GM18526 (cell line): ENCODE measurements around the gene MANEA.

Experiments
- POLR2A ChIP-seq: IDR thresholded peaks from 3 replicates; pipeline ENCODE4 v1.6.1; 2011; ENCODE audit not compliant: insufficient read length; ENCODE audit errors: extremely low read depth

The MANEA gene

DNA sequence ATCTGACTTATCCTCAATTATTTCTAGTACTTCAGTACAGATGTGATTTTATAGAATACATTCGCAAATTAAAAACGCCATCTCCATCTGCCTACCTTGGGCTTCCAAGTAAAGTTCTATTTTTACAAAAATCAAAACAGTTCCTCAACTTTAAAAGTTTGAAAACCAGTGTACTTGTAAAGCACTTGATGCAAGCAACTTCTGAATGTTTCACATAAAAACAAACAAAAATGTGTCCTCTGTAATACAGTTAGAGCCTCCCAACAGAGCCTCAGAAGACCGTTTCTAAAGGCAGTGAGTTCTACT, 384 bp upstream of the MANEA start:
- no peak for TF ChIP-seq POLR2A

DNA sequence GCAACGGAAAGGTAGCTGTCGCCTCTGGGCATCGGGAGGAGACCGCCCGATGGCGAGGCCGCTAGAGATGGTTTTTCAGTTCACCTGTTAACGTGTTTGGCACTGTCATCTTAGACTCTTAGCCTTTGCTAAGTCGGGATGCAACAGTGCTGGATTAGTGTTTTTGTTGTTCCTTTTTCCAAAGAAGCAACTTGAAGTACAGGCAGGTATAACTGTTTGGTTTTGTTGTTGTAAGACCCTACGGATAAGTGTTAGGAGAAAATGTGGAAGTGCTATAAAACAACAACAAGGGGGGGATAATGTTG, 723 bp downstream of the MANEA start:
- no peak for TF ChIP-seq POLR2A

DNA sequence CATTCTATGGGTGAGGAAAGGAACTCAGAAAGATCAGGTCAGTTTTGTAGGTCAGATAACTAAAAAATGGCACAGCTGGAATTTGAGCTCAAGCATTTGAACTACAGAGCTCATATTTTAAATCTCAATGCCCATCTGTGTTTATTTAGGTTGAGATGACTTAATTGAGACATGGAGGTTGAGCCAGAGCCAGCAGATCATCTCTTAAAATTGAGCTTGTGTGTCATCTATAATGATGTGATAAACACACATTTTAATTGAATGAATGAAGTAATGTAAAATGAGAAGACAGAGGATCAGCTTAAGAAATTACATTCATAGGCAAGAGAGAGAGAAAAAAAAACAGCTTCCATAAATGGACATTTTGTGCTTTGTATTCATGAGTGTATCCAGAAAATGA, 3.7 kb downstream of the MANEA start:
- TF ChIP-seq POLR2A = no peak

DNA sequence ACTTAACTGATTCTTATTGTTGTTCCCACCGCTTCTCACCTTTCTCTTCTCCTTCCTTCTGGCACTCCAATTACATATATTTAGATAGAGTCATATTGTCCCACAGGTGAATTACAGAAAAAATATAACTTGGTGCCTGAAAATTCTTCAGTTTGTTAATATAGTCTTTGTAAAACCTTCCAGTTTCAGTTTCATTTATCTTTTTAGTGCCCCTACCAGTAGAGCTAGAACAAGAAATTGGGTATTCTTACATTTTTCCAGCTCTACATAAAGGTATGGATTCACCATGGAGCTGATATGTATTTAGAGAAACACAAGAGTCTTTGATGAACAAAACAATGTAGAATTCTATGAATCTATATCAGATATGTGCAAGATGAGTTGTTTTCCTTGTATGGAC, 10.7 kb downstream of the MANEA start:
- no peak for TF ChIP-seq POLR2A

DNA sequence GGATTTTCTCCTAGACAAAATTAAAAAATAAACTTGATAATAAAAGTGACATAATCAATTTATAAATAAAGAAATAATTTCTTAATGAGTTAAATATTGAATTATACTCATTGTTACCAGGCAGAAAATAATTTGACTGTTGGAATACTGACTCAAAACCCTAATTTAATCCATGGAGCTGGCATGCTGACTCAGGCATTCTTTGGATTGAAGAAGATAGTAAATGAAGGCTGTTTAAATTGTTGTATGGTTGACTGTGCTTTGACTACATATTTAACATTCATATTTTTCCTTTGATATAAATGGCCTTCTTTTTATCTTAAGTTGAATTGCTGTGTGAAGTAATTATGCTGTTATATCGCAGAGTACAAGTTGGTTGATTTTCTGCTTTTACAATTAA, 11.7 kb downstream of the MANEA start:
- TF ChIP-seq POLR2A = no peak

DNA sequence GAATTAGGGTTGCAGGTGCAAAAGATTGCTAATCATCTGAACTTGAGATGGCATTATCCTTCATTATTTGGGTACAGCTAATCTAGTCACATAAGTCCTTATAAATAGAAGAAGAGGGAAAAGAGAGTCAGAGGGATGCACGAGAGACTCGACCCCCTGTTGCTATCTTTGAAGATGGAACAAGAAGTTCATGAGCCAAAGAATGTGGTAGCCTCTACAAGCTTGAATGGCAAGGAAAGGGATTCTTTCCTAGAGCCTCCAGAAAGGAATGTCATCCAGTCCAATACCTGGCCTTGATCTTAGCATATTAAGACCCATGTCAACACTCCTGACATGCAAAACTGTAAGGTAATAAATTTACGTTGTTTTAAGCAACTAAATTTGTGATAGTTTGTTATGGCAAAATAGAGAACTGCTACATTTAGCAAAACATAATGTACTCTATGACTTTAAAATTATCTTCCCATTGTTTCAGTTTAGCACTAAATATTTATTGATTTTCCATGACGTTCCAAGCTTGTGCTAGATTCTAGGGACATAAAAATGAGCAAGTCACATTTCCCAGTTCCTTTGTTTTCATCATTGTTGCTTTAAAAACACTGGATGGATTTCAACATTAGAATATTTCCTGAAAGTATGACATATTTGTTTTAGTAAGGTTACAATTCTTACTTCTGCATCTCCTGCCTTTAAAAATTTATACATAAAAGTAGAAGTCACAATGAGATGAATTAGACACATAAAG, 12.7 kb downstream of the MANEA start:
- no peak for TF ChIP-seq POLR2A

DNA sequence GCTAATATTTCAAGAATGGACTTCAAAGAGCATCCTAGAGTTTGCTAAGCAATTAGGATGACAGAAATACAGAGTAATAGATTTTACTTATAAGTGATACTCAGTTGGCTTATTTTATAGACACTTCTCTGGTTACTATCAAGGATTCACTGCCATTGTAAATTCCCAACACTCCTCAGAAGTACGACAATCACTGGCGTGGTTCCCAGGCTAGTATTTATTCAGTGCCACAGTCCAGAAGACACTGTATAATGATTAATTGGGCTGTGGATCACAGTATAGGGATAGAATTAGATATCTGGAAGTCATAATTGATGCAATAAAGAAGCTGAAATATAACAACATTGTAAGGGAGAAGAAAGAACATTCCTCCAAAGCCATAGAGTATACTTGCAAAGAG, 15.7 kb downstream of the MANEA start:
- TF ChIP-seq POLR2A = no peak

DNA sequence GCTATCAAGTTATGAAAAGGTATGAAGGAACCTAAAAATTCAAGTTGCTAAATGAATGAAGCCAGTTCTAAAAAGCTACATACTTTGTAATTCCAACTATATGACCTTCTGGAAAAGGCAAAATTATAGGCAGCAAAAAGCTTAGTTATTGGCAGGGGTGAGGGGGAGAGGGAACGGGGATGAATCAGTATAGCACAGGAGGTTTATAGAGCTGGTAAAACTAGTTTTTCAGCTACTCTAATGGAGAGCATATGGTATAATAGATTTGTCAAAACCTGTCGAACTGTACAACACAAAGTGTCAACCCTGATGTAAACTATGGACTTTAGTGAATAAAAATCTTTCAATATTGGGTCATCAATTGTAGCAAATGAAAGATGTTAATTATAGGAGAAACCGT, 18.7 kb downstream of the MANEA start:
- TF ChIP-seq POLR2A = no peak

DNA sequence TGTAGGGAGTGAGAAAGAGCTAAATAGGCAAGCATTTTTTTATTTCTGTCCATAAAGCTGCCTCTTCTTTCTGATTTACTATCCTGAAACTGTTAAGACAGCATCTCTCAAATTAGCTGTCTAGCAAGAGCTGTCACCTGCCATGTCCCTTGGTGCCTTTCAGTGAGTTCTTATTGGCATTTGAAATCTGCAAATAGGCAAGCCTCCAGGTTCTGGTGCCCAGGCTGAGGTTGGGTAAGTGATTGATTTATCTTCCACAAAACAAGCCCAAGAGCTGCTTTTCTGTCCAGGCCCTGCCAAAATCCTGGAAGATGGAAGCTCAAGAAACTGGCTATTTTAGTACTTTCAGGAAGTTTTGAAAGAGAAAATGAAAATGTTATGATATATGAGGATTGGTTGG, 22.4 kb downstream of the MANEA start:
- no peak for TF ChIP-seq POLR2A

DNA sequence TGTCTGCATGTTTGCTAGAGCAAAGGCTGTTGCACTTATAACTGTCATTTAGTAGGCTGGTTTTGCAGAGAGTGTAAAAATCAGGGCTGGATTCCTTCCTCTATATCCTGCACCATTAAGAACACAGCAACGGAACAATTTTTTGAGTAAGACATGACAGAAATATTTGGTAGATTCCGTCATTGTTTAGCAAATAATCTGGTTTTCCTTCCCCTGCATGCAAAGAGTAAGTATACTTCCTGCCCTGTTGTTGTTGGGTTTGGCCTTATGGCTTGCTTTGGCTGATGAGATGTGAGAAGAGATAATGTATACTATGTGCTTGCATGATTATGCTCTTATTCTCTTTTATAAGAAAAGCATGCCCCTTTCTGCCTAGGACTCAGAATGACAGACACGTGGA, 23.8 kb downstream of the MANEA start:
- TF ChIP-seq POLR2A = no peak

DNA sequence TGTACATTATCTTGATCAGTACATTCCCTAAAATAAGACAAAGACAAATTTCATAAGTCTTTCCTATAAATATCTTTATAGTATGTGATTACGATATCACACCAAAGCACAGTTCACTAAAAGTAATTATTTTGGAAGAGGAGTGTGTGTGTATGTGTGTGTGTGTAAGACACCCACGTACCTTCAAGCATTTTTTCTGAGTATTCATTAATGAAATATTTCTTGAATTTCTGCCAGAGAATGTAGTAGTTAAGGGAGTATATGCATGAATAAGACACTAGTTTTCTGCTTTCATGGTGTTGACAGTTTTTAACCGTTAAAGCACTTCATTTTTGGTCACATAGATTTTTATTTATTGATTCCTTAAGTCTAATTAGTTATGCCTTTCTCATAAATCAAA, 36.8 kb downstream of the MANEA start:
- TF ChIP-seq POLR2A = no peak

DNA sequence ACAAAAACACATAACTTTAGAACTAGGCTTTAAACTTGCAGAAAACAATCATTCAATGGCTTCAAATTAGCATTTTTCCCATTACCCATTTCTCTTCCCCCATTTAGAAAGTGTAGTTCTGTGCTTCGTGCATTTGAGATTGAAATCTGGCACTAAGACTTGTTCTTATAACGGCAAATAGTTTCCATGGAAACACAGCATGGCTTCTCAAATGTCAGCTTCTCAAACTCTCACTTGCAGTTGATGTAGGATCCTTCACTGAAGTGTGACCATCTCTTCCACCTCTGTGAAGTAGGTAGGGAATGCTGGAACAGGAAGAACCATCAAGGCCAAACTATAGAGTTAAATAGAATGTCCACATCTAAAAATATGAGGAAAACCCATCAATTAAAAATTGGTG, 52.2 kb downstream of the MANEA start:
- no peak for TF ChIP-seq POLR2A

DNA sequence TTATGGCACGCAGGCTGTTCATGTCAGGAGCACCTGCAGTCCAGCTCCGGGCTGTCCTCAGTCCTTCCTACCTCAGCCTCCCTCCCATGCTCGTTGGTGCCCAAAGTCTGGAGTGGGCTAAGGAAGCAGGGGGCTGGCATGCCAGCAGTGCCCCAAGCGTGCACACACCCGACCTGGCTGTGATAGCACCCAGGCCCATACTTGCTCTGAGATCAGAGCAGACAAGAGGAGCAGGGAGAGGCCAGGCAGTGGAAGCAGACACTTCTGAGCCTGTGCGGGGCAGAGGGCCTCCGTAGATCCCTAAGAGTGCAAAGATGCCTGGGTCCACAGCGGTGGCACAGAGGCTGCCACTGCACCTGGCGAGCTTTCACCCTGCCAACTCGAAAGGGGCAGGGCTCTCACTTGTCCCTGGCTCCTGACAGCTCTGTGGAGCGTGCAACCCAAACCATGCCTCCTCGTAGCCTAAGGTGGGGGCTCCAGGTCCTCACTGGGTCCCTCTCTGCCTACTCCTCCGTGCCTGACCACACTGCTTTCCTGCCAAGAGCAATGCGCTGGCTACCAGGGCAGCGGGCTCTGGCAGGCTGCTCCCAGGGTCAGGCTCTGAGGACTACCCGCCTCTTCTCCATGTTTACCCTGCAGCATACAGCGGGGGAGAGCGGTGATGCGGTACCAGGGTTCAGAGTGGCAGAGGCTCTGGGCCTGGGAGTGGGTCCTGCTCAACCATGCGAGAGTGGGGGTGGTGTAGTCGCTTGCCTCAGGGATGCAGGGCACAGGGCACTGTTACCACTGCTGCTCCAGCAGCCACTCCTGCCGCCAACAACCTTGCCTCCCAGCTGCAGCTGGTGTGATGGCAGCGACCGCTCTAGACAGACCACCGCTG, 59.5 kb downstream of the MANEA start:
- no peak for TF ChIP-seq POLR2A

DNA sequence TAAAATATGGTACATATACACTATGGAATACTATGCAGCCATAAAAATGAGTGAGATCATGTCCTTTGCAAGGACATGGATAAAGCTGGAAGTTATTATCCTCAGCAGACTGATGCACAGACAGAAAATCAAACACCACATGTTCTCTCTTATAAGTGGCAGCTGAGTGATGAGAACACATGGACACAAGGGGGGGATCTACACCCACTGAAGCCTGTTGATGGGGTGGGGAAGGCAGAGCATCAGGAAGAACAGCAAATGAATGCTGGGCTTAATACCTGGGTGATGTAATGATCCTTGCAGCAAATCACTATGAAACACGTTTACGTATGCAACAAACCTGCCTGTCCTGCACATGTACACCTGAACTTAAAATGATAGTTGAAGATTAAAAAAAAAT, 71.3 kb downstream of the MANEA start:
- TF ChIP-seq POLR2A = no peak

DNA sequence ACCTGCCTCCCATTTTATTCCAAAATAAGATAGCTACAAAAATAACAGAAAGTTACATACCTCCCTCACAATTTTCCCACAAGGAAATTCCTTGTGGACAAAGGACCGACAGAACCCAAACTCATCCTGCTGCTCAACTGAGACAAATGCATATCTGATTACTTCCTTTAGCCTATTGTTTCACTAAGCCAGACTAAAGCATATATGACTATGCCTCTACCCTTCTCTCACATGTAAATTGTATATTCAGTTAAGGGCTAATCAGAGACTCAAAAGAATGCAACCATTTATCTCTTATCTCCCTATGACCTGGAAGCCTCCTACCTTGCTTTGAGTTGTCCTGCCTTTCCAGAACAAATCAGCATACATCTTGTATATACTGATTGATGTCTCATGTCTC, 72.1 kb downstream of the MANEA start:
- no peak for TF ChIP-seq POLR2A

DNA sequence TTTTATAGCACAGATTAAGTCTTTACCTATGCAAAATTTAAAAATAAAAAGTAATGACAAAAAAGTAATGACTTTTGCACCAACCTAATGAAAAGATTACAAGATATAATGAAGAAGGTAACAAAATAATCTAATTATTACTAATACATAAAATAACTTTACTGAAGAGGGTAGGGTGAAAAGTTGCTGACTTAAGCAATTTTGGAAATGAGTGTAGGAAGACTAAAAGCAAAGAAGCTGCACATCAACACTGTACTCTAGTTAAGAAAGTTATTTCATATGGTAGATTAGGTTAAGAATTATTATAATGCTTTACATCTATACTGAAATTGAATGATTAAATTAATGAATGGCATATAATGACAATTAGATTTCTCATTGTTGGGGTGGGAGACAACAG, 76.8 kb downstream of the MANEA start:
- no peak for TF ChIP-seq POLR2A

DNA sequence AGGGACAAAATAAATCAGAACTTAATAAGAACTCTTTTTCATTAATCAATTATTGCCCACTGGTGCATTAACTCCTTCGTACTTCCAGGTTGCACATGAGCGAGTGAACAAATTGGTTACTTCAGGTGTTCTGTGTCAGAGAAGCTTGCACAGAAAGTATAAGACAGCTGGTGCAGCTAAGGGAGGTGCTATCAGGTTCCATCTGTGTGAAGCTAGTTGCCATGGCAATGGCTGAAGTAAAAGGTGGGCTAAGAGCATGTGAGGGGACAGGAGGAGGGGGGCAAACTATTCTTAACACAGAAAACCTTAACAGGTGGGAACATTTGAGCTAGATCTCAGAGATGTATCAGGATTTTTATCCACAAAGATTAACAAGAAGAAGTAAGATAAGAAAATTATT, 81.6 kb downstream of the MANEA start:
- TF ChIP-seq POLR2A = no peak
